ENCODE measurements around the gene FABP6.
A peak's percentile ranks its signal among the peaks of the same experiment; 100 is the strongest.
"Not testable (repeated sequence)": the region's sequence is repeated elsewhere in the genome, so short reads cannot be mapped to it uniquely, and the experiment has no call there.

FABP6 gene, protein sequence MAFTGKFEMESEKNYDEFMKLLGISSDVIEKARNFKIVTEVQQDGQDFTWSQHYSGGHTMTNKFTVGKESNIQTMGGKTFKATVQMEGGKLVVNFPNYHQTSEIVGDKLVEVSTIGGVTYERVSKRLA

DNA sequence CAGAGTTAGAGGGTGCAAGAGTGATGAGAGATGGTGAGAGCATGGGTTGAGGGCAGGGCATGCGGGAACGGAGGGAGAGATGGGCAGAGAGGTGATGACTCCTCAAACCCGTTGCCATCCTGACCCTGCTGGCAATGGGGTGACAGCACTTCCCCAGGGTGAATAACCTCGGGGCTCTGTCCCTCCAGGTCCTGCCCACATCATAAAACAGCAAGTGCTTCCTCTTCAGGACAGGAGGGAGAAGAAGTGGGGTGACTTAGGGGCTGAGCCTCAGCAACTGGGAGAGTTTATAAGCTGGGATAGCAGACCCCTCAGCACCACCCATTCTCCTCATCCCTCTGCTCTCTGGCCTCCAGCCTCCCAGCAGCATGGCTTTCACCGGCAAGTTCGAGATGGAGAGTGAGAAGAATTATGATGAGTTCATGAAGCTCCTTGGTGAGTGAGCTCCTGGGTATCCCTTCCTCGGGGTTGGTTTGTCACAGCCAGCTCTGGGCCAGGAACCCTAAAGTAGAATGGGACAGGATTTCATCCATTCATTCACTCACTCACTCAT is at the start of gene FABP6:
Gene FABP6, plus strand, starts transcription at position 317 of the 553 bp plus-strand sequence. Its CDS starts 52 bp downstream, at position 369.
- DNase-seq = no peak

DNA sequence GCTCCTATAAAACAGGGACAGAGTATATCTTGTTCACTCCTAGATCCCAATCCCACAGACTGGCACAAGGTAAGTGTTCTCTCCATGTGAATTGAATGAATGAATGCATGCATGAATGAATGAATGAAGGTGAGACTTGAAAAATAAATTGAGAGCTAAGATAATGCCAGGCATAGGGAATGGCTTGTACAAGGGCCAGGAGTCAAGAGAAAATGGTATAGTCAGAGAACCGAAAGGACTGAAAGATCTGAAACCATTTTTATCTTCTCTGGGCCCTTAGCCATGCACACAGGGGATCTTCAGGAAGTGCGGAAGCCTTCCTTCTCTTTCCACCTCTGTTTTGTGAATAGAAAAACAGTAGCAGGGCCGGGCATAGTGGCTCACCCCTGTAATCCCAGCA is 48.4 kb upstream of the FABP6 start:
- no peak for DNase-seq

DNA sequence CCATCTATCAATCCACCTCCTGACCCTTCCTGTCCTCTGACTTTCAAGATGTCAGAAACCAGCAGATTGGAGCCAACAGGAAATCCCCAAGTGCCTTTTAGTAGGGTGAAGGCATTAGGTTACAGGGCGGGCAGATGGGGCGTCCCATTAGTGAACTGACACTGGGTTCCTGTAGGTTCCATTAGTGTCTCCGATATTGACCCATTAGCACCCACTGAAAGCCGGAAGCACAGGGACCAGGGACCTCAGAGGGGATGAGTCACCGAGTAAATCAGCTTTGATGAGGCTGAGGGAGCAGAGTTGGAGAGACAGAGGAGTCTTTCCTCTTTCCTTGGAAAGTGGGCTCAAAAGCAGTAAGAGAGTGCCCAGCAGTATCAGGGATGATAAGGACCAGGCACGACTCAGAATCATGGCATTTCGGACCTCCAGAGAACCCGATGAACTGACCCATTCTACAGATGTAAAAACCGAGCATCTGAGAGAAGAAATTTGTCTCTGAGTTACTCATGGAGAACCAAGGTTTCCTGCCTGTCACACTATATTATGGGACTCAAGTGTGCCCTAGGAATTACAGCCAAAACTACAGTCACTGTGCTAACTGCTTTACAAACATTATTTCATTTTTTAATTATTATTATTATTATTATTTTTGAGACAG is 47.2 kb upstream of the FABP6 start:
- DNase-seq = no peak

DNA sequence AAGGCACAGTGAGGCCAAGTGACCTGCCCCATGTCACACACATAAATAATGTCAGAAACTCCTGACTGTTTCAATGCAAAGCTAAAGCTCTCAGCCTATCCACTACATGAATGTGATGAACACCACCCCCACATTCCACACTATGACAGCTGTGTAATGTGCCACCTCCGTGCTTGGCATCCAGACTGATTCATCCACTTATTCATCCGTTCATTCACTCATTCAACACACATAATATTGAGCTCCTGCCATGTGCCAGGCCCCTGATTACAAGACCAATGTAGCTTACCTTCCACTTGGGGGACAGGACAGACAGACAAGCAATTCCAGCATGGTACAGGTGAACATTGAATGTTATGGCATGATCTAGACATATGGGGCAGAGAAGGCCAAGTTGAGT is 46.2 kb upstream of the FABP6 start:
- DNase-seq = no peak

DNA sequence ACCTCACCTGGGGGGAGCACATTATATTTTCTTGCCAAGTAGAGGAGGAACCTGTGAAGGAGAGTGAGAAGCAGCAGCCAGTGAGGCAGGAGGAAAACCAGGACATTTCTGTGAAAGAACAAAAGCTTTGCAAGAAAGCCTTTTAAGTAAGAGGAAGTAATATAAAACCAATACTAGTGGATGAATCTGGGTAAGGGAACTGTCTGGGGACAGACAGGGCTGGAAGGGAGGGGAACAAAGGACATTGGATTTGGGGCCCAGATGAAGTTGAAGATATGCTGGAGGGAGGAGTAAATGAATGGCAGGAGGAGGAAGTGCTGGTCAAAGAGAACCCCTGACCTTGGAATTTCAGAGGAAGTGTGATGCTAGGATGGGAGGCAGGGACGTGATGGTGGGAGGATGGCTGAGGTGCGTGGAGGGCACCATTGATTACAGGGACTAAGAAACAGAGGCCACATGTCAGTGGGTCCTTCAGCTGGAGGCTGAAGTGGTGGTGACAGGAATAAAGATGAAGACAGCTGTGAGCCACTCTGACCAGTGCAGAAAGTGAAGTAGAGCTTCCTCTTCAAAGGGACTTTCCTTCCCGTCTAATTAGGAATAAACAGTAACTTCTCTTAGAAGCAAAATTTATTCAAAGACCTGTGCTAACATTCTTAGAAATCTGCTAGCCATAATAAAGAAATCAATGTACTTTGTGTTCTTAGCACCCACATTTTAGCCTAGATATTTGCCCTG is 43.5 kb upstream of the FABP6 start:
- DNase-seq = no peak

DNA sequence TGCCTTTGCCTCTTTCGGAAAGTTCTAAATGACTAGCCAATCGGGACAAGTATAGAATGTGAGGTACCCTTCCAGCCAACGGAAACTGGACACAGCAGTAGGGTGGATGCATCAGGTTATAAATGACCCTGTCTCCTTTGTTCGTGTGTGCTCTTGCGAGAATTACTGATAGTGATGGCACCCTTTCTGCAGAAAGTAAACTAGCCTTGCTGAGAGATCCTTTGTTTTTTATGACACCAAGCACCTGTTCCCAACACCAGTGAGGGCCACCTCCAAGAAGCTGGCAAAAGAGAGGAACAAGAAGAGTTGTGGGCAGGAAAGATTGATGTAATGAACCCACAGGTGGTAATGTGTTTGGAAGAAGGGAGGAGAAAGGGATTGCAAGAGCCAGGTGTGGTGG is 42.8 kb upstream of the FABP6 start:
- no peak for DNase-seq

DNA sequence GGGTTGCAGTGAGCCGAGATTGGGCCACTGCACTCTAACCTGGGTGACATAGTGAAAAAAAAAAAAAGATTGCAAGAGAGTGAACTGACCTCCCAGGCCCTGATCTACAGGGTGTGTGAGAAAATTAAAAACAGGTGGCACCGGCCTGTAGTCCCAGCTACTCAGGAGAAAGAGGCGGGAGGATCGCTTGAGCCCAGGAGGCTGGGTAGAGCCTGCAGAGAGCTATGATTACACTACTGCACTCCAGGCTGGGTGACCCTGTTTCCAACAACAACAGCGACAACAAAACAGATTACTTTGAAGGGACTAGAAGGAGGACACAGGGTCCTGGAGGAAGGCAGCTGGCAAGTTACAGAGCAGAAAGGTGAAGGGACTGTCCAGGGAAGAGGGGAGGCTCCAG is 42.2 kb upstream of the FABP6 start:
- DNase-seq = no peak

DNA sequence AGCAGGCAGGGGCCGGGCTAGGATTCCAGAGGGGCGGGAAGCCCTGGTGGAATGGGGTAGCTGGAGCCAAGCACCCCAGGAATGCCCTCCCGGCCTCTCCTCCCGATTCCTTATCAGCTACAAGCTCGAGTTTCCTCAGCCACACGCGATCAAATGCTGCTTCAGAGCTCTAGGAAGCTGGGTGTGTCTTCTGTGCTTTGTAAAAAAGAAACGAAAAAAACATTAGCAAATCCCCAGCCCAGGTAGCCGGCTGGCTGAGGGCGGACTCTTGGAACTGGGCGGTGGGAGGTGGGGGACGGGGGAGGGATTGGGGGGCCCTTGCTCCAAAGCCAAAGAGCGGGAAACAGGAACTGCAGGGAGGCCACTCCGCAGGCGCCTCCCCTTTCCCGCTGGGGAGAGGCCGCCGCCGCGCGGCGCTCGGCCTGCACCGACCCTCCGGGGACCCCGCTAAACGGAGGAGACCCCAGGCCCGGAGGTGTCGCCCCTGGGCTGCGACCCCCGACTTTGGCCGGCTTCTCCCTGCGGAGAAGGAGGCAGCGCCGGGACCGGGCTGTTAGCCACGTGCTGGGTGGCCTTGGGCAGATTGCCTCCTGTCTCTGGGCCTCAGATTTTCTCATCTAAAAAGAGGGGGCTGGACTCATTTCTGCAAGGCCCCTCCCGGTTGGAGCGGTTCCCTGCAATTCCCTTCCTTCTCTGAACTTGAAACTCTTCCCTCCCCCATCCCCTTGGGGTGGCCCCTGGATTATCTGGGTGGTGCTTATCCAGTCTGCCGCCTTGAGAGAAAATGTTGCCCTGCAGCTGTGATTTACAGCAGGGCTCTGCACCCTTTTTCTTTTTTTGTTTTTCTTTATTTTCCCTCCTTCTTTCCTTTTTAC is 40.9 kb upstream of the FABP6 start:
- no peak for DNase-seq

DNA sequence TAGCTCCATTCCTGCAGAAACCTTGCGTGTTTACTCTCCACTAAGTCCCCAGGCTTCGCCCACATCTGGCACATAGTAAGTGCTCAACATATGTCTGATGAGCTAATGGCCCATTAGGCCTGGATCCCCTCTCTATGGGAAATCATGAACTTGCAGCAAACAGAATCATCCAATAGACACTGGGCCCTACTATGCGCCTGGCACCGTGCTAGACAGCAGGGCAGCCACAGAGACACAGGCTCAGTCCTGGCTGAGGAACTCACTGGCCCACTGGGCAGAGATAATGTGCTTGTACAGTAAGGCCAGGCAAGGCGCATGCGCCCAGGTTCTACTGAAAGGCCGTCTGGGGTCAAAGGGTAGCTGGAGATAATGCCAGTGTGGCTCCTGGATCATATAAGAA is 36.9 kb upstream of the FABP6 start:
- no peak for DNase-seq

DNA sequence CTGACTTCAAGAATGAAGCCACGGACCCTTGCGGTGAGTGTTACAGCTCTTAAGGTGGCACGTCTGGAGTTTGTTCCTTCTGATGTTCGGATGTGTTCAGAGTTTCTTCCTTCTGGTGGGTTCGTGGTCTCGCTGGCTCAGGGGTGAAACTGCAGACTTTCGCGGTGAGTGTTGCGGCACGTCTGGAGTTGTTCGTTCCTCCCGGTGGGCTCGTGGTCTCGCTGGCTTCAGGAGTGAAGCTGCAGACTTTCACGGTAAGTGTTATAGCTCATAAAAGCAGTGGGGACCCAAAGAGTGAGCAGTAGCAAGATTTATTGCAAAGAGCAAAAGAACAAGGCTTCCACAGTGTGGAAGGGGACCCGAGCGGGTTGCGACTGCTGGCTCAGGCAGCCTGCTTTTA is 36.2 kb upstream of the FABP6 start:
- DNase-seq = not testable (repeated sequence)

DNA sequence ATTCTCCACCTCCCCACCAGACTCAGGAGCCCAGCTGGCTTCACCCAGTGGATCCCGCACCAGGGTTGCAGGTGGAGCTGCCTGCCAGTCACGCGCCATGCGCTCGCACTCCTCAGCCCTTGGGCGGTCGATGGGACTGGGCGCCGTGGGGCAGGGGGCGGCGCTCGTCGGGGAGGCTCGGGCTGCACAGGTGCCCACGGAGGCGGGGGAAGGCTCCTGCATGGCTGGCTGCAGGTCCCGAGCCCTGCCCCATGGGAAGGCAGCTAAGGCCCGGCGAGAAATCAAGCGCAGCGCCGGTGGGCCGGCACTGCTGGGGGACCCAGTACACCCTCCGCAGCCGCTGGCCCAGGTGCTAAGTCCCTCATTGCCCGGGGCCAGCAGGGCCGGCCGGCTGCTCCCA is 35.5 kb upstream of the FABP6 start:
- not testable (repeated sequence) for DNase-seq

DNA sequence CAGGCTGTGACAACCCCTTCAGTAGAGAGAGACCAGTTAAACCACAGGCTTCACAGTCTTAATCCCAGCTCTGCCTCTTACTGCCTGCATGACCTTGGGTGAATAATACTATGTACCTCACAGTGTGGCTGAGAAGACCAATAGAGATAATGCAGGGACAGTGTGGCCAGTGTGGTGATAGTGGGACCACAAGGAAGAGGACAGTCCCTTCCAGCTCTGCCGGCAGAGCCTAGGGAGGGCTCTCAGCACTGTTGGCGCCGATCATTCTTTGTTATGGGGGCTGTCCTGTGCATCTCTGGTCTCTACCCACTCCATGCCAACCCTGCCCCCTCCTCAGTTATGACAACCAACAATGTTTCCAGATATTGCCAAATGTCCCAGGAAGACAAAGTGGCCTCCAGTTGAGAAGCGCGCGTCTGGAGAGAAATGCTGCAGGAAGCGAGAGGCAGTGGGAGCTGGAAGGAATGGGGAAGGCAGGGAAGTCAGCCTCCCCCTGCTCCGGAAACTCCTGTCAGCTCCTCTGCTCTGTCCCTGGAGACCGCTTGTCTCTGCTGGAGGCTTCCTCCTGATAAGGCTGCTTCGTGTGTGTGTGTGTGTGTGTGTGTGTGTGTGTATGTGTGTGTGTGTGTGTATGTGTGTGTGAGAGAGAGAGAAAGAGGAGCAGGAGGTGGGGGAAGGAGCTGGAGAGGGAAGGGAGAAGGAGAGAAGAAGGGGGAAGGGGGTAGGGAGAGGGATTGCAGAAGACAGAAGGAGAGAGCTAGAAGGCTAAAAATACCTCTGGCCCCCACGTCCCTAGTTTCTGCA is 31.8 kb upstream of the FABP6 start:
- no peak for DNase-seq

DNA sequence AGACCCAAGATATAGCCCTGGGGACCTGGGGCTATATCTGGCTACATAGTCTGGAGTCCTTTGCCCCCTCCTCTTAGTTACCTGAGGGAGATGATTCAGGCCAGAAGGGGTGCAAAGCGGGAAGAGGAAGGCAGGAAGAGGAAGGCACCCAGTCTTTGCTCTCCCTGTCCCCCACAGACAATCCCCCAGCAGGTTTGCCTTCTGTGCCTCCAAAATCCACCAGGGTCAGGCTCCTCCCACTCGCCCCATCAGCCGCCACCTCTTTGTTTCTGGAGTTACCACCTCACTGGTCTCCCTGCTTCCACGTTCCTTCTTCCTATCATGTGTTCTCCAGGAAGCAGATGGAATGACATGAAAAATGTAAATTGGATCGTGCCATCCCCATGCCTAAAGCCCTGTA is 31.2 kb upstream of the FABP6 start:
- DNase-seq = no peak

DNA sequence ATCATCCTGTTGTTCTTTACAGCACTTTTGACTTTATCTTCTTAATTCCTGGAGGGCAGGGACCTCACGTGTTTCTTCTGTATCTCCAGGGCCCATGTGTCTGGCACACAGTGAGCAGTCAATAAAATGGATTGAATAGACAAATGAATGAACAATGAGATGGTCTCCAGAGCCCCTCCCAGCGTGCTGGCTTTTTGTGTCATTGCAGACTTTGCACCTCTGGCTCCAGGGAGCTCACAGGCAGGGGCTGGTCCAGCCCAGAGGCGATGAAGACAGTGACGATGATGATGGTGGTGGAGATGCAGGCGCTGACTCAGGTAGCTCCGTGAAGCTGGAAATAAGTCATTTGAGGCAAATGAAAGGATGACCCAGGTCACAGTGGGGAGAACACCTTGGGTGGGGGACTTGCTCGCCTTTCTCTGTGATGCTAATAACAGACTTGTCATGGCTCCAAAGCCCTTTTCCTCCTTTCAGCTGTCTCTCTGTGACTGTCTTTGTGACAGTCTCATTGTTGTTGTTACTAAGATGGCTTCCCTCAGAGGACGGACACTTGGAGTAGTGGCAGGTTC is 30.4 kb upstream of the FABP6 start:
- DNase-seq = no peak

DNA sequence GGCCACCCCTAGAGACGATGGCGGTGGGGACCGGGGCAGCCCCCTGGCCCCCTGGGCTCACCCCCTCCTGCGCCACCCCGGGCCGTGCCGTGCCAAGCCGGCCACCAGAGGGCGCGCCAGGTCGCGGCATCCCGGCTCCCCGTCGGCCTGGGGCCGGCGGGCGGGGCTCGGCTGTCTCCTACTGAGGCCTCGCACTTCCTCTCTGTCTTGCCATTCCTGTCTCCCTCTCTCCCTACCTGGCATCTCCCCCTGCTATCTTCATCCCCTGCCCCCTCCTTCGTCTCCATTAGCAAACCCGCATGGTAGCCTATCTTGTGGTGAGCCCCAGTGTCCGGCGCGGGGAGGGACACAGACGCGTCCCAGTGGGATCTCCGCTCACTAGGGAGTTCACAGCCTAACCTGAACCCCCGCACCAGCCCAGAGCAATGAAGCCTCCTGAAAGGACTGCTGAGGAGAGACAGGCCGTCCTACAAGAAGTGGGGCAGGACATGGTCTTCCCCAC is 29.8 kb upstream of the FABP6 start:
- DNase-seq = peak; percentile 35

DNA sequence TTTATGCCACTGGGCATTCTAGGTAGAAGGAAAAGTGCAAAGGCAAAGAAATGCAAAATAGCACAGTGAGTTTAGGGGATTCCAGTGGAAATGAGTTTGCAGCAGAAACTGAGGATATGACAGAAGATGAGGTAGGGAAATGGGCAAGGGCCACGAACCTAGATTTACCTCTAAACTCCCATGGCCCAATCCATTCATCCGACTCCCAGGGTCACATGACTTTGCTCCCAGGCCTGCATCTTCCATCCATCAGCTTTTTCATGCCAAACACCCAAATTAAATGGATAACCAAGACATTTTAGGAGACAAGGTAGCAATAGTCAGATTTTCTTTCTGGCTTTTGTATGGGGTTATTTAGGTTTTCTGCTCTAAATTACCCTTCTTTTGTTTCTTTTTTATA is 22.2 kb upstream of the FABP6 start:
- DNase-seq = no peak

DNA sequence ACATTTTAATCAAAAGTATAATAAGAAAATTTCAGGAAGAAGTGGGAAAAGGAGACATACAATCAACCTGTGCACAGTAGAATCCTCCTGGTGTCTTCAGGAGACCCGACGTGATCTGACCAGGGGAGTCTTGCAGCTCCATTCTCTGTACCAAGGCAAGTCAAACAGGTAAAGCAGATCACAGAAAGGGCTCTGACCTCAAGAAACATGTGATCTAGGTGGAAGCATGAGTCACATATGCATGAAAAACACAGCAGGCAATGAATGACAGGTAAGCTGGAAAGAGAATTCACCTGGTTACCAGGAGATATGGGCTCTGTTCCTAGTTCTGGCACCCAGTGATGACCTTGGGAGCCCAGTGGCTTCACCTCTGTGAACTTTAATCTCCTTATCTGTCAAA is 19.4 kb upstream of the FABP6 start:
- no peak for DNase-seq

DNA sequence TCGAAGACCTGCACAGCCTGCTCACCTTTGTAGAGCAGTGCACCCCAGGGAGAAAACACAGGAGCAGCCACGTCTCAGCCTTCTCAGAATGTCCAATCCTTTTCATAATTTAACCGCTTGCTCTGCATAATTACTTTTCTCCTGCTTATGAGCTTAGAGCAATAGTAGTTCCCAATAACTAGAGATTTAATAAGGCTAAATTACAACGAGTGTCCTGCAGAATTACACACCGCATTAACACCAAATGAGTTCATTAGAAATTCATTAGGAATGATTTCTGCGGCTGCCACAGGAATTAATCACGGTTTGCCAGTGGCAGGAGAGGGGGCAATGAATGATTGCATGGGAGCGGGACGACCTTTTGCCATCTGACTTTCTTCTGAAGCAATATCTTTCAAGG is 18.7 kb upstream of the FABP6 start:
- DNase-seq = no peak

DNA sequence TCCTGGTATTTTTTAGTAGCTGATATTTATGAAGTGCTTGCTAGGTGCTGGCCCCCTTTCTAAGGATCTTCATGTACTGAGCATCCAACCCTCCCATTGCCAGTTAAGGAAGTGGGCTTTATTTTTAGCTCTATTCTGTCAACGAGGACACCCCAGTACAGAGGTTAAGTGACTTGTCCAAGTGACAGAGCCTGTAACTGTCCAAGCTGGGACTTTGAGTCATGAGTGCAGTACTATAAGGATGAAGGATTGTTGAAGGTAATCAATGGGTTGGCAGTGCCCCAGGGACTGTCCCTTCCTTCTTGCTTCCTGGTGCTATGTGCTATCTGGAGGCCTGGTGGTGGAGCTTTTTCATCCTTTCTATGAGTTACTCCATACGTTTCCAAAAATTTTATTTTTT is 18.0 kb upstream of the FABP6 start:
- no peak for DNase-seq

DNA sequence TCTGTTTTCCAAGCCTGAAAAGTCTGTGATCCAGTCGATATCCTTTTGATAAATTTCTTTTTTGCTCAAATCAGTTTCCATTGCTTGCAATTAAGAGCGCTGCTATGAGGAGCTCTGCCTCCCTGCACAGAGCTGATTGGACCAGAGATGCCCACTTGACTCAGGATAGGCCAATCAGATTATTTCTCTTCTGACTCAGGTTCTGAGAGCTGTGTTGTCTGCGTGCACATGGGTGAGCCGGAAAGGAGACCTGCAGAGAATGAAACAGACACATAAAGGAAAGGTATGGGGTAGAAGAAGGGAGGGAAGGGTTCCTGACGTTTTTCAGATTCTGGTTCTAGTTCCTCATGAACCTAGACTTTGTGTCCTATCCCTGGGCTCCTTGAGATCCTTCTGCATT is 15.8 kb upstream of the FABP6 start:
- no peak for DNase-seq

DNA sequence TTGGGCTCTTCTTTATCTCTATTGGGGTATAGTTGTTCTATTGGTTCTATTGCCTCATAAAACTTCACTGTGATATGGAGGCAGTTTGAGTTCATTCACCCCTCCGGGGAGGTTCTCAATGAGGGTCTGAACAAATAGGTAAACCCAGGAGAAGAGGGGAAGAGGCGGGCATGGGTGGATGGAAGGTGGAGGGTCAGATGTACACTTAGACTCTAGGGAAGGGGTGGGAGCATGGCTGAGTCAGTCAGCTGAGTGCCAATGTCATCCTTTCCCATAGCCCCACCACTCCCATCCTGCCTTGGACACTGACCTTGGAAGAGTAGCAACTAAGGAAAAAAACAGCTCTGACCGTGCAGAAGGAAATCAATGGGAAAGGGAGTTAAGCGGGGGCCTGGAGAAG is 9.9 kb upstream of the FABP6 start:
- no peak for DNase-seq

DNA sequence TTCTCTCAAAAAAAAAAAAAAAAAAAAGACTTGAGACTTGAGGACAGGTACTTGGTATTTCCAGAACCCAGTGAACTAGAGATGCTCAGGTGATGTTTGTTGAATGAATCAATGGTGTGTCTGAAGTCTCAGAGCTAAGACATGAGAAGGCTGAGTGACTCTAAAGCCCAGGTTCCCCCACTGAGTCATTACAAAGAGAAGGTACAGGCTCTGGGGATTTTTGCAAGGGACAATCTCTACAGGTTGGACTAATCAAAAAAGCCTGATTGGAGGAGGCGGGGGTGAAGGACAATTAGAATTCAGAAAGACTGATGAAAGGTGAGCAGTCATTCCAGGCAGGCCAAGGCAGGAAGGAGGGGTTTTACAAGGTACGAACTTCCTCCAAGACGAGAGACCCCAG is 8.2 kb upstream of the FABP6 start:
- DNase-seq = no peak
